ENCODE results near the gene PCDH9. TPM values are rescaled to one million over a fixed set of nuclear protein-coding genes. Genes with fewer than 3 reads are reported as not detected.

PCDH9 gene
- total and polyA plus RNA-seq, 2 experiments from 2014 or later: 0.56 to 0.76 TPM

DNA sequence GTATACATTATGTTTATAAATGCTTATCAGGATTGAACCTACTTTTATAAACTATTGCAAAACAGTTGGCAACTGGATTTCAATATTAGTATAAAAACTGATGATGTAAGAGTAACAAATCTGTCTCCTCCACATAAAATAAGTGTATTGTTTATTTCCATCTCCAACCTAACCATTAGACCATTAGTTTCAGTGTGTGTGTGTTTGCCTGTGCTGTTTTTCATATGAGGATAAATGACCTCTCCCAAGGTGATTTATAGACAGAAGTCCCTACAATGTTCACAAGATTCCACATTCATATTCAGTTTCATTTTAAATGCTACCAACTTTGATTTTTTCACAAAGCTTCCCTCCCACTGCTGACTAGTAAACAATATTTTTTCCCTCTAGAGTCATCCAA lies 871.6 kb downstream of the PCDH9 start:
- no peak for DNase-seq
- Histone ChIP-seq H3K4me2 (ENCODE audit: unreplicated experiment) (no peak overlapping the region), H3F3A (ENCODE audit: insufficient read depth) (no peaks in the 10 kb centered on the region), H3K27me3 (replicated peaks; ENCODE audit: insufficient read depth) (no peaks in the 10 kb centered on the region), H3K79me2 (ENCODE audit: insufficient read depth) (no peaks in the 10 kb centered on the region), H3K36me3 (ENCODE audit: low read depth) (no peaks in the 10 kb centered on the region), H3K9me3 (ENCODE audit: low read depth) (no peaks in the 10 kb centered on the region), H3K4me3 (no peak overlapping the region), H4K20me1 (ENCODE audit: insufficient read depth) (no peaks in the 10 kb centered on the region), H3K27ac (no peak overlapping the region), H3K4me1 (ENCODE audit: insufficient read depth) (no peaks in the 10 kb centered on the region), H3K9me2 (ENCODE audit: insufficient read depth) (no peaks in the 10 kb centered on the region), H2AFZ (no peak overlapping the region), H3K9ac (no peak overlapping the region)
- TF ChIP-seq EZH2phosphoT487 (IDR thresholded peaks at IDR 0.05; ENCODE audit: insufficient read depth, low read depth): no peak
- no peak for TF ChIP-seq EZH2 (IDR thresholded peaks at IDR 0.05; ENCODE audit: insufficient read depth, poor library complexity, severe bottlenecking)
- in situ Hi-C loops (cut with MboI): no loop called here

- no peaks in the 10 kb centered on the region for H3K9me3 ChIP-seq (ENCODE audit: low read depth)
- H3K27me3 ChIP-seq (replicated peaks; ENCODE audit: insufficient read depth): no peaks in the 10 kb centered on the region
- no peak overlapping the region for H2AFZ ChIP-seq
- 12% methylated on average over 5 of the region's 5 CpGs for WGBS, 2 experiments (ENCODE audit: low coverage in 1 of 2, low lambda C conversion rate in 2 of 2, missing lambda C conversion rate in 2 of 2)
- no peak overlapping the region for H3K27ac ChIP-seq
- no peaks in the 10 kb centered on the region for H3K79me2 ChIP-seq (ENCODE audit: insufficient read depth)
- no peak overlapping the region for H3K4me2 ChIP-seq (ENCODE audit: unreplicated experiment)
- no peak overlapping the region for H3K4me3 ChIP-seq
- TF ChIP-seq EZH2phosphoT487 (IDR thresholded peaks at IDR 0.05; ENCODE audit: insufficient read depth, low read depth): no peak
- H3K9ac ChIP-seq: no peak overlapping the region
- no peaks in the 10 kb centered on the region for H3K36me3 ChIP-seq (ENCODE audit: low read depth)
- H3K4me1 ChIP-seq (ENCODE audit: insufficient read depth): no peaks in the 10 kb centered on the region
- H3K9me2 ChIP-seq (ENCODE audit: insufficient read depth): no peaks in the 10 kb centered on the region
- no peaks in the 10 kb centered on the region for H3F3A ChIP-seq (ENCODE audit: insufficient read depth)
- in situ Hi-C loops (cut with MboI): no loop called here
- H4K20me1 ChIP-seq (ENCODE audit: insufficient read depth): no peaks in the 10 kb centered on the region
- no peak for DNase-seq
Measured at GRCh38 chr13:66357463-66357862, 872.7 kb downstream of the PCDH9 start.

GRCh38 chr13:66354879-66355751 lies 875.0 kb downstream of the PCDH9 start:
- DNase-seq: no peak
- TF ChIP-seq EZH2phosphoT487 (IDR thresholded peaks at IDR 0.05; ENCODE audit: insufficient read depth, low read depth) (no peak), EZH2 (IDR thresholded peaks at IDR 0.05; ENCODE audit: insufficient read depth, poor library complexity, severe bottlenecking) (no peak)
- Histone ChIP-seq H3K27ac (no peak overlapping the region), H3K4me2 (ENCODE audit: unreplicated experiment) (no peak overlapping the region), H3F3A (ENCODE audit: insufficient read depth) (no peaks in the 10 kb centered on the region), H3K9me2 (ENCODE audit: insufficient read depth) (no peaks in the 10 kb centered on the region), H4K20me1 (ENCODE audit: insufficient read depth) (no peaks in the 10 kb centered on the region), H3K36me3 (ENCODE audit: low read depth) (no peaks in the 10 kb centered on the region), H3K9ac (no peak overlapping the region), H3K4me3 (no peak overlapping the region), H3K79me2 (ENCODE audit: insufficient read depth) (no peaks in the 10 kb centered on the region), H2AFZ (no peak overlapping the region), H3K4me1 (ENCODE audit: insufficient read depth) (no peaks in the 10 kb centered on the region), H3K27me3 (replicated peaks; ENCODE audit: insufficient read depth) (no peaks in the 10 kb centered on the region), H3K9me3 (ENCODE audit: low read depth) (no peaks in the 10 kb centered on the region)
- in situ Hi-C loops (cut with MboI): no loop called here
- 37 to 47% methylated on average over 5 of the region's 5 CpGs for WGBS, 2 experiments (ENCODE audit: low coverage in 1 of 2, low lambda C conversion rate in 2 of 2, missing lambda C conversion rate in 2 of 2)

DNA sequence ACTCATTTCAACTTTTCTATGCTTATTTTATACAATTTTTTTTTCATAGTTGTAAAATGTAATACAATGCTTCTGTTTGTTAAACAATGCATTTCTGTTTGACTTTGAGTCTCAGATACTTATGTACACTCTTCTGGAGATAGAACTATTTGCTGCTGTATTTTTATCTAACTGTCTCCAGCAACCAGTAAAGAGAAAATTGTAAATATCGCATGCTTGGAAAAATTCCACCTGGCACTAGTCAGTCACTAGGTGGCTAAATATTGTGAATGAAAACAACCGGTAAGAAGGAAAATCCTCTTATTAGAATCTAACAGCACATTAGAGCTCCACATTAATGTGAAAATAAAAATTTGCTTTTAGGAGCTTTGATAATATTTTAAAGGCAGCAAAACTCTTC lies 876.5 kb downstream of the PCDH9 start:
- Histone ChIP-seq H3K79me2 (ENCODE audit: insufficient read depth) (no peaks in the 10 kb centered on the region), H3K27ac (no peak overlapping the region), H3K36me3 (ENCODE audit: low read depth) (no peaks in the 10 kb centered on the region), H2AFZ (no peak overlapping the region), H3K9me3 (ENCODE audit: low read depth) (no peaks in the 10 kb centered on the region), H3K4me2 (ENCODE audit: unreplicated experiment) (no peak overlapping the region), H3F3A (ENCODE audit: insufficient read depth) (no peaks in the 10 kb centered on the region), H3K9ac (no peak overlapping the region), H3K27me3 (replicated peaks; ENCODE audit: insufficient read depth) (no peaks in the 10 kb centered on the region), H3K9me2 (ENCODE audit: insufficient read depth) (no peaks in the 10 kb centered on the region), H3K4me1 (ENCODE audit: insufficient read depth) (no peaks in the 10 kb centered on the region), H4K20me1 (ENCODE audit: insufficient read depth) (no peaks in the 10 kb centered on the region), H3K4me3 (no peak overlapping the region)
- TF ChIP-seq EZH2phosphoT487 (IDR thresholded peaks at IDR 0.05; ENCODE audit: insufficient read depth, low read depth): no peak
- no peak for TF ChIP-seq EZH2 (IDR thresholded peaks at IDR 0.05; ENCODE audit: insufficient read depth, poor library complexity, severe bottlenecking)
- WGBS, 2 experiments (ENCODE audit: low coverage in 1 of 2, low lambda C conversion rate in 2 of 2, missing lambda C conversion rate in 2 of 2): 32 to 44% methylated on average over 2 of the region's 2 CpGs
- in situ Hi-C loops (cut with MboI): no loop called here
- DNase-seq: no peak
